HK-2 (cell line): ENCODE measurements around the gene ZNF775.

Experiments used
- DNase-seq: peaks from one replicate; pipeline ENCODE4 v3.0.0-alpha.2; 2018; ENCODE audit not compliant: unreplicated experiment

ZNF775 gene

GRCh38 chr7:150441524-150441923 lies 62.4 kb downstream of the ZNF775 start:
- no peak for DNase-seq

- DNase-seq = no peak
Measured at GRCh38 chr7:150442811-150443210, 63.7 kb downstream of the ZNF775 start.

- DNase-seq = no peak
Measured at GRCh38 chr7:150443793-150444540, 64.8 kb downstream of the ZNF775 start.

GRCh38 chr7:150444674-150445365 lies 65.7 kb downstream of the ZNF775 start:
- no peak for DNase-seq

GRCh38 chr7:150446288-150446938 lies 67.3 kb downstream of the ZNF775 start:
- DNase-seq = no peak
